H1 (cell line): ENCODE data around the gene MKI67. TPM values are rescaled to one million over a fixed set of nuclear protein-coding genes. Genes with fewer than 3 reads are reported as not detected.

Source experiments
- CTCF ChIA-PET: fragments of 300-600 bp; sonication (Branson Sonifier 250); formaldehyde crosslinking; loops from one replicate; lab custom pipeline; 2021; ENCODE audit not compliant: partially characterized antibody; lab: Charles Lee
- POLR2A ChIA-PET: fragments of 300-600 bp; sonication (Branson Sonifier 250); formaldehyde crosslinking; loops from one replicate; lab custom pipeline; 2021; ENCODE audit warnings: inconsistent platforms; ENCODE audit not compliant: partially characterized antibody; lab: Charles Lee
- DNase-seq, 2 experiments: peaks; one replicate each; pipeline versions ENCODE4 v3.0.0 to v3.0.0-alpha.2; 2010 to 2022; ENCODE audit warnings: low spot score in 2 of 2, low read depth in 1 of 2, mixed read lengths in 1 of 2
- FAIRE-seq: peaks from 2 replicates; lab custom pipeline; 2011; peaks lifted over from hg19 to GRCh38; lab: Jason Lieb, UNC
- H2AFZ ChIP-seq: 2 replicates; pipeline ENCODE4 v1.8.1; 2012; ENCODE audit warnings: low read length, inconsistent platforms
- H2AK5ac ChIP-seq: 2 replicates; pipeline ENCODE4 v1.6.1; 2013; ENCODE audit warnings: low read depth, low read length
- H2BK120ac ChIP-seq: replicated peaks from 2 replicates; pipeline ENCODE3; 2013; ENCODE audit warnings: low read depth, low read length, inconsistent platforms
- H2BK12ac ChIP-seq: 2 replicates; pipeline ENCODE4 v1.6.1; 2013; ENCODE audit warnings: low read depth, low read length
- H2BK15ac ChIP-seq: 2 replicates; pipeline ENCODE4 v1.6.1; 2013; ENCODE audit warnings: low read length
- H2BK20ac ChIP-seq: 2 replicates; pipeline ENCODE4 v1.6.1; 2013; ENCODE audit warnings: low read length
- H2BK5ac ChIP-seq: 2 replicates; pipeline ENCODE4 v1.6.1; 2013; ENCODE audit warnings: low read depth, low read length
- H3K14ac ChIP-seq: 2 replicates; pipeline ENCODE4 v1.6.1; 2013; ENCODE audit warnings: inconsistent platforms; ENCODE audit not compliant: insufficient read length
- H3K18ac ChIP-seq: 2 replicates; pipeline ENCODE4 v1.6.1; 2013; ENCODE audit warnings: low read length; ENCODE audit errors: extremely low read depth
- H3K23ac ChIP-seq: 2 replicates; pipeline ENCODE4 v1.6.1; 2013; ENCODE audit warnings: inconsistent platforms; ENCODE audit not compliant: insufficient read length
- H3K23me2 ChIP-seq: 2 replicates; pipeline ENCODE4 v1.6.1; 2013; ENCODE audit warnings: low read depth, low read length
- H3K27ac ChIP-seq: 2 replicates; pipeline ENCODE4 v1.6.1; 2011; ENCODE audit warnings: low read depth, low read length, inconsistent platforms
- H3K27me3 ChIP-seq, 4 experiments: replicated peaks in 1 of 4; 1 replicate in 1 of 4; 2 replicates in 3 of 4; pipeline versions ENCODE4 v1.6.1 to v1.8.1; 2011 to 2013; ENCODE audit warnings: low read length in 3 of 4, mild to moderate bottlenecking in 3 of 4, inconsistent platforms in 2 of 4, mixed read lengths in 2 of 4, moderate library complexity in 1 of 4; ENCODE audit not compliant: control insufficient read depth in 3 of 4, insufficient read depth in 3 of 4; ENCODE audit errors: extremely low read depth in 1 of 4
- H3K36me3 ChIP-seq, 4 experiments: 2 replicates each; pipeline versions ENCODE4 v1.6.1 to v1.8.1; 2011 to 2013; ENCODE audit warnings: mild to moderate bottlenecking in 4 of 4, low read length in 3 of 4, moderate library complexity in 2 of 4, control low read depth in 1 of 4, inconsistent platforms in 1 of 4; ENCODE audit not compliant: insufficient read depth in 4 of 4, control insufficient read depth in 2 of 4
- H3K4ac ChIP-seq: replicated peaks from 2 replicates; pipeline ENCODE3; 2013; ENCODE audit warnings: low read length, low read depth, mixed read lengths, inconsistent platforms; ENCODE audit not compliant: insufficient read length
- H3K4me1 ChIP-seq, 4 experiments: replicated peaks in 1 of 4; 1 replicate in 1 of 4; 2 replicates in 3 of 4; pipeline versions ENCODE4 v1.6.1 to v1.8.1; 2011 to 2013; ENCODE audit warnings: low read length in 3 of 4, inconsistent platforms in 2 of 4, mixed read lengths in 1 of 4; ENCODE audit not compliant: insufficient read depth in 4 of 4, control insufficient read depth in 3 of 4
- H3K4me2 ChIP-seq, 2 experiments: 2 replicates each; pipeline versions ENCODE4 v1.6.1 to v1.8.1; 2011 to 2013; ENCODE audit warnings: low read depth in 2 of 2, low read length in 2 of 2, control low read depth in 1 of 2, inconsistent platforms in 1 of 2, mild to moderate bottlenecking in 1 of 2; ENCODE audit not compliant: insufficient read depth in 1 of 2
- H3K4me3 ChIP-seq, 4 experiments: fragments of 200-600, 300-600 bp in 1 of 4; sonication (generic), shearing (Covaris generic), sonication (Bioruptor Twin) in 1 of 4; 2 replicates each; pipeline versions ENCODE4 v1.5.1 to v1.8.1; 2011 to 2016; ENCODE audit warnings: low read length in 4 of 4, low read depth in 3 of 4, control low read depth in 2 of 4, inconsistent platforms in 2 of 4, mild to moderate bottlenecking in 2 of 4, mixed read lengths in 1 of 4, moderate library complexity in 1 of 4; ENCODE audit not compliant: insufficient read depth in 2 of 4; ENCODE audit errors: extremely low read depth in 1 of 4
- H3K56ac ChIP-seq: replicated peaks from 2 replicates; pipeline ENCODE3; 2013; ENCODE audit warnings: low read depth, mild to moderate bottlenecking, mixed read lengths, low read length, inconsistent platforms; ENCODE audit not compliant: insufficient read length
- H3K79me1 ChIP-seq: 2 replicates; pipeline ENCODE4 v1.6.1; 2013; ENCODE audit warnings: low read depth, low read length, control low read depth
- H3K79me2 ChIP-seq, 2 experiments: 2 replicates each; pipeline versions ENCODE4 v1.6.1 to v1.8.1; 2012 to 2013; ENCODE audit warnings: low read length in 2 of 2, mild to moderate bottlenecking in 2 of 2, inconsistent platforms in 1 of 2; ENCODE audit not compliant: insufficient read depth in 2 of 2, control insufficient read depth in 1 of 2
- H3K9ac ChIP-seq, 4 experiments: replicated peaks in 1 of 4; 1 replicate in 1 of 4; 2 replicates in 3 of 4; pipeline versions ENCODE4 v1.6.1 to v1.8.1; 2011 to 2013; ENCODE audit warnings: low read depth in 3 of 4, low read length in 3 of 4, control low read depth in 2 of 4, mild to moderate bottlenecking in 2 of 4, moderate library complexity in 2 of 4, inconsistent platforms in 1 of 4; ENCODE audit errors: extremely low read depth in 1 of 4
- H3K9me3 ChIP-seq, 2 experiments: 2 replicates each; pipeline versions ENCODE4 v1.6.1 to v1.8.1; 2012 to 2013; ENCODE audit warnings: mild to moderate bottlenecking in 2 of 2, moderate library complexity in 2 of 2, control low read depth in 1 of 2, inconsistent platforms in 1 of 2, low read depth in 1 of 2, low read length in 1 of 2, mixed read lengths in 1 of 2; ENCODE audit not compliant: insufficient read depth in 2 of 2
- H4K20me1 ChIP-seq, 2 experiments: replicated peaks in 1 of 2; 2 replicates each; pipeline versions ENCODE3 to v1.8.1; 2011 to 2013; ENCODE audit warnings: inconsistent platforms in 2 of 2, low read length in 2 of 2, mild to moderate bottlenecking in 1 of 2; ENCODE audit not compliant: insufficient read depth in 2 of 2, control insufficient read depth in 1 of 2
- H4K5ac ChIP-seq: 2 replicates; pipeline ENCODE4 v1.6.1; 2013; ENCODE audit warnings: low read length, low read depth, mixed read lengths, inconsistent platforms; ENCODE audit not compliant: insufficient read length
- H4K8ac ChIP-seq: 2 replicates; pipeline ENCODE4 v1.8.0; 2013; ENCODE audit warnings: mild to moderate bottlenecking, moderate library complexity, low read length, inconsistent platforms; ENCODE audit not compliant: insufficient read depth; ENCODE audit errors: extremely low read depth
- H4K91ac ChIP-seq: replicated peaks from 2 replicates; pipeline ENCODE3; 2013; ENCODE audit warnings: low read length, mixed read lengths, inconsistent platforms; ENCODE audit not compliant: insufficient read length
- ASH2L ChIP-seq: fragments of 200-600, 300-600 bp; sonication (generic); IDR thresholded peaks from one replicate; pipeline ENCODE4 v1.7.1; 2017; ENCODE audit warnings: low read length
- CHD2 ChIP-seq: IDR thresholded peaks from 2 replicates; pipeline ENCODE4 v1.6.1; 2012; ENCODE audit warnings: low read length, improper control_type of control experiment
- HDAC6 ChIP-seq: IDR thresholded peaks from one replicate; pipeline ENCODE4 v1.7.1; 2012; ENCODE audit warnings: low read depth, mild to moderate bottlenecking, inconsistent platforms, low read length, moderate library complexity
- JUN ChIP-seq: IDR thresholded peaks from 2 replicates; pipeline ENCODE4 v1.6.1; 2011; ENCODE audit warnings: low read depth, mild to moderate bottlenecking, improper control_type of control experiment, low read length
- KDM5A ChIP-seq: fragments of 200-600 bp; IDR thresholded peaks from 2 replicates; pipeline ENCODE4 v1.7.1; 2012; ENCODE audit warnings: mild to moderate bottlenecking, low read length, inconsistent platforms, mixed read lengths
- PHF8 ChIP-seq: fragments of 200-600 bp; sonication (generic); conservative IDR thresholded peaks from 2 replicates; pipeline ENCODE4 v1.7.1; 2012; ENCODE audit warnings: low read depth, mild to moderate bottlenecking, inconsistent platforms, low read length, moderate library complexity
- RFX5 ChIP-seq: IDR thresholded peaks from 2 replicates; pipeline ENCODE4 v1.6.1; 2011; ENCODE audit warnings: low read depth, low read length, improper control_type of control experiment, borderline replicate concordance
- SAP30 ChIP-seq: fragments of 300-600 bp; sonication (generic); IDR thresholded peaks from 2 replicates; pipeline ENCODE4 v1.7.1; 2012; ENCODE audit warnings: low read length, moderate library complexity, mild to moderate bottlenecking, inconsistent platforms; ENCODE audit not compliant: insufficient read depth, insufficient replicate concordance
- SIRT6 ChIP-seq: IDR thresholded peaks from one replicate; pipeline ENCODE4 v1.7.1; 2012; ENCODE audit warnings: low read length, inconsistent platforms
- SUZ12 ChIP-seq: fragments of 200-600 bp; sonication (generic); IDR thresholded peaks from 2 replicates; pipeline ENCODE4 v1.6.1; 2012; ENCODE audit warnings: mild to moderate bottlenecking, inconsistent platforms, low read length, moderate library complexity, mixed read lengths
- TBP ChIP-seq: IDR thresholded peaks from 2 replicates; pipeline ENCODE4 v1.6.1; 2011; ENCODE audit warnings: low read depth, low read length, improper control_type of control experiment
- ZNF274 ChIP-seq: IDR thresholded peaks from 2 replicates; pipeline ENCODE4 v1.7.0; 2012; ENCODE audit warnings: low read length, borderline replicate concordance; ENCODE audit errors: extremely low read depth
- WGBS, 2 experiments: shearing (Covaris generic) in 1 of 2; methylation state at CpG; one replicate each; pipeline versions ENCODE4 v1.1.6 to v1.1.7; 2013 to 2015; ENCODE audit warnings: low lambda C conversion rate in 2 of 2, mixed read lengths in 2 of 2, inconsistent platforms in 1 of 2, low coverage in 1 of 2, missing lambda C conversion rate in 1 of 2; ENCODE audit not compliant: insufficient replicate concordance in 2 of 2, insufficient coverage in 1 of 2, insufficient read length in 1 of 2; ENCODE audit errors: extremely low coverage in 1 of 2, missing lambda C conversion rate in 1 of 2; 5-methylcytosine and 5-hydroxymethylcytosine counted together
- polyA plus RNA-seq, 7 experiments: library from polyadenylated mRNA; depleted of rRNA in 3 of 7; stranded (reverse) in 5 of 7; unstranded in 2 of 7; fragments of >200 nt in 5 of 7; fragments of 200-250 nt in 2 of 7; gene quantifications; 1 replicate in 5 of 7; 2 replicates in 1 of 7; 4 replicates in 1 of 7; pipeline versions ENCODE4 v1.2.1 to v1.2.3, GENCODE V29; 2011 to 2013; ENCODE audit warnings: missing spikeins in 2 of 7, mixed read lengths in 2 of 7
- total RNA-seq: library from RNA; stranded (reverse); fragmentation: NEBNext Ultra II Directional; extraction: Animal tissue kit (Norgen Biotek cat#: 25700); gene quantifications from 2 replicates; pipeline ENCODE4 v1.2.1, GENCODE V29; 2021
- TF ChIP-seq, protein P1 (sequence below): IDR thresholded peaks from 2 replicates; pipeline ENCODE4 v1.6.1; 2011; ENCODE audit warnings: low read length, improper control_type of control experiment

The MKI67 gene
- total and polyA plus RNA-seq, 2 of the 8 experiments (the other 6 are each of a cell fraction or from before 2014, with no cell fraction given): 15.8 to 85.1 TPM

DNA sequence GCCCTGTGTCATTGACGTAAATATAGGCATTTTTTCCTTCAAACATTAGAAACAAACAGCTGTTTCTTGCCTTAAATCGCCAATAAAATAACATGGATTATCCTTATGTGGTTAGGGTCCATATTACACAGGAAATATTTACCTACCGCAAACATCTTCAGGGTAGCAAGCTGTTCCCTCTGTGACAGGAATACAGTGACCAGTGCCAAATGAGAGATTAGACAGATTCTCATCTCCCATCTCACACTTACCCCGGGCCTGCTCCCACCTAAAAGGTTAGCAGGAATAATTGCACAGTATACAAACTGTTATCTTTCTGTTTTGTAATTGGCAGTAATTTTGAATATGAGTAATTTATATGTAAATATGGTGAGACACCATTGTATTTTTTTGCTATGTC is 16.5 kb downstream of the MKI67 start:
- Histone ChIP-seq H3K4me1 (no peaks in the 10 kb centered on the region), H3K23ac (no peak overlapping the region), H3K4me3 (no peak overlapping the region), H4K20me1 (no peaks in the 10 kb centered on the region), H2AFZ (no peak overlapping the region), H3K36me3 (peaks cover 67 to 99% (median 99%) of the 10 kb centered on the region in 4 experiments), H2BK5ac (no peak overlapping the region), H3K9ac (no peak overlapping the region), H3K4me2 (no peak overlapping the region), H3K4ac (no peak overlapping the region), H3K56ac (no peak overlapping the region), H4K91ac (no peak overlapping the region), H3K79me2 (no peaks in the 10 kb centered on the region), H3K14ac (no peak overlapping the region), H3K79me1 (no peaks in the 10 kb centered on the region), H3K27me3 (no peaks in the 10 kb centered on the region), H2BK20ac (no peak overlapping the region), H3K23me2 (no peaks in the 10 kb centered on the region), H4K8ac (no peak overlapping the region), H2AK5ac (no peak overlapping the region), H2BK15ac (no peak overlapping the region), H2BK12ac (no peak overlapping the region), H3K18ac (no peak overlapping the region), H3K9me3 (no peaks in the 10 kb centered on the region), H2BK120ac (no peak overlapping the region), H4K5ac (no peak overlapping the region), H3K27ac (no peak overlapping the region)
- whole genome bisulfite sequencing, 2 experiments: 93% methylated on average over 4 of the region's 4 CpGs; no CpG with 5 or more reads in 1 of the 2 experiments
- DNase-seq (no peak), FAIRE-seq (no peak)
- TF ChIP-seq HDAC6: no peak
- no peak for TF ChIP-seq SUZ12
- no peak for TF ChIP-seq CHD2
- TF ChIP-seq TBP: no peak
- TF ChIP-seq ZNF274: no peak
- no peak for TF ChIP-seq KDM5A
- no peak for TF ChIP-seq SIRT6
- TF ChIP-seq, protein P1, sequence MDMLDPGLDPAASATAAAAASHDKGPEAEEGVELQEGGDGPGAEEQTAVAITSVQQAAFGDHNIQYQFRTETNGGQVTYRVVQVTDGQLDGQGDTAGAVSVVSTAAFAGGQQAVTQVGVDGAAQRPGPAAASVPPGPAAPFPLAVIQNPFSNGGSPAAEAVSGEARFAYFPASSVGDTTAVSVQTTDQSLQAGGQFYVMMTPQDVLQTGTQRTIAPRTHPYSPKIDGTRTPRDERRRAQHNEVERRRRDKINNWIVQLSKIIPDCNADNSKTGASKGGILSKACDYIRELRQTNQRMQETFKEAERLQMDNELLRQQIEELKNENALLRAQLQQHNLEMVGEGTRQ: no peak
- no peak for TF ChIP-seq PHF8
- no peak for TF ChIP-seq ASH2L
- TF ChIP-seq SAP30: no peak
- TF ChIP-seq RFX5: no peak
- no peak for TF ChIP-seq JUN
- ChIA-PET POLR2A (no interaction called here), CTCF (interaction anchor here (1.9 kb wide), 1 partner anchor 8 kb away, joined by 8 read pairs; no protein-coding TSS in a partner anchor)
